Measurements from ENCODE around the gene AP4E1. TPM values are rescaled to one million over a fixed set of nuclear protein-coding genes. Genes with fewer than 3 reads are reported as not detected.

The AP4E1 gene
- total and polyA plus RNA-seq, 2 of the 8 experiments (the other 6 are each of a cell fraction or from before 2014, with no cell fraction given) = 1.4 to 10.9 TPM

- FAIRE-seq = no peak
- no peak for DNase-seq (ENCODE audit: low read depth in 1 of 2, low spot score in 2 of 2)
- Histone ChIP-seq H3K36me3 (ENCODE audit: control insufficient read depth in 2 of 4, insufficient read depth in 4 of 4, low read length in 3 of 4) (peaks cover 0 to 18% (median 4%) of the 10 kb centered on the region in 4 experiments; a peak in 3 of 8 replicates), H3K79me2 (ENCODE audit: control insufficient read depth in 1 of 2, insufficient read depth in 2 of 2, low read length in 2 of 2) (no peaks in the 10 kb centered on the region), H2BK20ac (ENCODE audit: low read length) (no peak overlapping the region), H2AK5ac (ENCODE audit: low read depth, low read length) (no peak overlapping the region), H4K20me1 (replicated peaks in 1 of 2; ENCODE audit: control insufficient read depth in 1 of 2, insufficient read depth in 2 of 2, low read length in 2 of 2) (peaks cover 0 to under 1% of the 10 kb centered on the region in 2 experiments), H3K4ac (replicated peaks; ENCODE audit: insufficient read length, low read depth, low read length) (no peak overlapping the region), H3K27me3 (replicated peaks in 1 of 4; ENCODE audit: control insufficient read depth in 3 of 4, extremely low read depth in 1 of 4, insufficient read depth in 3 of 4, low read length in 3 of 4) (no peaks in the 10 kb centered on the region), H3K79me1 (ENCODE audit: low read depth, low read length) (no peaks in the 10 kb centered on the region), H3K9me3 (ENCODE audit: insufficient read depth in 2 of 2, low read depth in 1 of 2, low read length in 1 of 2) (no peaks in the 10 kb centered on the region), H3K4me2 (ENCODE audit: insufficient read depth in 1 of 2, low read depth in 2 of 2, low read length in 2 of 2) (no peak overlapping the region), H2BK120ac (replicated peaks; ENCODE audit: low read depth, low read length) (no peak overlapping the region), H3K9ac (replicated peaks in 1 of 4; ENCODE audit: extremely low read depth in 1 of 4, low read depth in 3 of 4, low read length in 3 of 4) (no peak overlapping the region), H3K23ac (ENCODE audit: insufficient read length) (no peak overlapping the region), H3K27ac (ENCODE audit: low read depth, low read length) (no peak overlapping the region), H2AFZ (ENCODE audit: low read length) (no peak overlapping the region), H2BK12ac (ENCODE audit: low read depth, low read length) (no peak overlapping the region), H3K23me2 (ENCODE audit: low read depth, low read length) (no peaks in the 10 kb centered on the region), H4K91ac (replicated peaks; ENCODE audit: insufficient read length, low read length) (no peak overlapping the region), H3K18ac (ENCODE audit: extremely low read depth, low read length) (no peak overlapping the region), H4K5ac (ENCODE audit: insufficient read length, low read depth, low read length) (no peak overlapping the region), H4K8ac (ENCODE audit: extremely low read depth, insufficient read depth, low read length) (no peak overlapping the region), H2BK15ac (ENCODE audit: low read length) (no peak overlapping the region), H3K4me1 (replicated peaks in 1 of 4; ENCODE audit: control insufficient read depth in 3 of 4, insufficient read depth in 4 of 4, low read length in 3 of 4) (no peaks in the 10 kb centered on the region), H3K14ac (ENCODE audit: insufficient read length) (no peak overlapping the region), H2BK5ac (ENCODE audit: low read depth, low read length) (no peak overlapping the region), H3K4me3 (ENCODE audit: extremely low read depth in 1 of 4, insufficient read depth in 2 of 4, low read depth in 3 of 4, low read length in 4 of 4) (no peak overlapping the region), H3K56ac (replicated peaks; ENCODE audit: insufficient read length, low read depth, low read length) (no peak overlapping the region)
- POLR2A ChIA-PET (ENCODE audit: partially characterized antibody) = no interaction called here
- CTCF ChIA-PET (ENCODE audit: partially characterized antibody) = interaction anchor here (0.6 kb wide), 1 partner anchor 101 kb away, joined by 3 read pairs; no protein-coding TSS in a partner anchor
- TF ChIP-seq ZNF274 (IDR thresholded peaks at IDR 0.05; ENCODE audit: borderline replicate concordance, extremely low read depth, low read length) = no peak
- TF ChIP-seq JUND (IDR thresholded peaks at IDR 0.05; ENCODE audit: low read length) = no peak
- TF ChIP-seq YY1 (IDR thresholded peaks at IDR 0.05; ENCODE audit: low read depth, low read length) = no peak
- TF ChIP-seq TCF12 (IDR thresholded peaks at IDR 0.05; ENCODE audit: low read depth, low read length) = no peak
- TF ChIP-seq GTF2F1 (IDR thresholded peaks at IDR 0.05; ENCODE audit: borderline replicate concordance, low read depth, low read length) = no peak
- TF ChIP-seq SP2 (IDR thresholded peaks at IDR 0.05; ENCODE audit: low read length) = no peak
- 94% methylated on average over 1 of the region's 1 CpG; no CpG with 5 or more reads in 1 of the 2 experiments for WGBS, 2 experiments (ENCODE audit: extremely low coverage in 1 of 2, insufficient coverage in 1 of 2, insufficient read length in 1 of 2, insufficient replicate concordance in 2 of 2, low coverage in 1 of 2, low lambda C conversion rate in 2 of 2, missing lambda C conversion rate in 1 of 2)
Observed at GRCh38 chr15:50933341-50933740, 24.9 kb downstream of the AP4E1 start.
